H9 (cell line): ENCODE results near the gene OR2AJ1. TPM values are rescaled to one million over a fixed set of nuclear protein-coding genes. Genes with fewer than 3 reads are reported as not detected.

Experiments
- DNase-seq: peaks from one replicate; pipeline ENCODE4 v3.0.0-alpha.2; 2017
- H2AFZ ChIP-seq: one replicate; pipeline ENCODE4 v1.6.1; 2013; ENCODE audit warnings: mild to moderate bottlenecking, low read length, control low read depth, moderate library complexity
- H2AK5ac ChIP-seq: 2 replicates; pipeline ENCODE4 v1.6.1; 2013; ENCODE audit warnings: low read length, control low read depth, mixed read lengths; ENCODE audit not compliant: insufficient read length
- H2BK120ac ChIP-seq: one replicate; pipeline ENCODE4 v1.6.1; 2013; ENCODE audit warnings: low read depth, mild to moderate bottlenecking, low read length, control low read depth, inconsistent platforms; ENCODE audit not compliant: poor library complexity, severe bottlenecking
- H2BK12ac ChIP-seq: 2 replicates; pipeline ENCODE4 v1.6.1; 2013; ENCODE audit warnings: low read length, control low read depth, mixed read lengths, low read depth; ENCODE audit not compliant: insufficient read length
- H2BK15ac ChIP-seq: 2 replicates; pipeline ENCODE4 v1.6.1; 2013; ENCODE audit warnings: low read depth, low read length, control low read depth
- H2BK20ac ChIP-seq: one replicate; pipeline ENCODE4 v1.6.1; 2013; ENCODE audit warnings: low read depth, mild to moderate bottlenecking, low read length, control low read depth, inconsistent platforms; ENCODE audit not compliant: poor library complexity, severe bottlenecking
- H2BK5ac ChIP-seq: 2 replicates; pipeline ENCODE4 v1.6.1; 2013; ENCODE audit warnings: low read length, control low read depth, mixed read lengths; ENCODE audit not compliant: insufficient read length
- H3K14ac ChIP-seq: 2 replicates; pipeline ENCODE4 v1.6.1; 2013; ENCODE audit warnings: low read length, control low read depth; ENCODE audit not compliant: insufficient read depth
- H3K18ac ChIP-seq: 2 replicates; pipeline ENCODE4 v1.6.1; 2013; ENCODE audit warnings: low read depth, mild to moderate bottlenecking, mixed read lengths, low read length, control low read depth; ENCODE audit not compliant: insufficient read length
- H3K23ac ChIP-seq: 2 replicates; pipeline ENCODE4 v1.6.1; 2013; ENCODE audit warnings: low read length, control low read depth, mixed read lengths, low read depth; ENCODE audit not compliant: insufficient read length
- H3K23me2 ChIP-seq: 2 replicates; pipeline ENCODE4 v1.6.1; 2013; ENCODE audit warnings: low read depth, mild to moderate bottlenecking, mixed read lengths, low read length, control low read depth; ENCODE audit not compliant: insufficient read length, poor library complexity, severe bottlenecking
- H3K27ac ChIP-seq: 2 replicates; pipeline ENCODE4 v1.5.1; 2013; ENCODE audit warnings: low read length, control low read depth, mixed read lengths, low read depth; ENCODE audit not compliant: insufficient read length
- H3K27me3 ChIP-seq: 2 replicates; pipeline ENCODE4 v1.6.1; 2013; ENCODE audit warnings: low read length, control low read depth, inconsistent platforms; ENCODE audit not compliant: insufficient read depth
- H3K4ac ChIP-seq: 2 replicates; pipeline ENCODE4 v1.6.1; 2013; ENCODE audit warnings: low read depth, mild to moderate bottlenecking, control low read depth, inconsistent platforms, low read length, moderate library complexity
- H3K4me1 ChIP-seq: 2 replicates; pipeline ENCODE4 v1.6.1; 2013; ENCODE audit warnings: low read length, control low read depth, inconsistent platforms; ENCODE audit not compliant: insufficient read depth
- H3K4me2 ChIP-seq: 2 replicates; pipeline ENCODE4 v1.6.1; 2013; ENCODE audit warnings: low read length, control low read depth, mixed read lengths; ENCODE audit not compliant: insufficient read length, insufficient read depth
- H3K56ac ChIP-seq: 2 replicates; pipeline ENCODE4 v1.6.1; 2013; ENCODE audit warnings: low read depth, mild to moderate bottlenecking, mixed read lengths, low read length, control low read depth; ENCODE audit not compliant: insufficient read length
- H3K79me1 ChIP-seq: 2 replicates; pipeline ENCODE4 v1.6.1; 2013; ENCODE audit warnings: low read depth, mild to moderate bottlenecking, moderate library complexity, low read length, control low read depth, inconsistent platforms; ENCODE audit not compliant: insufficient read depth, poor library complexity, severe bottlenecking
- H3K79me2 ChIP-seq: 2 replicates; pipeline ENCODE4 v1.6.1; 2013; ENCODE audit warnings: low read length, control low read depth, inconsistent platforms; ENCODE audit not compliant: insufficient read depth
- H3K9ac ChIP-seq: 2 replicates; pipeline ENCODE4 v1.6.1; 2013; ENCODE audit warnings: low read length, control low read depth, mixed read lengths; ENCODE audit not compliant: insufficient read length; ENCODE audit errors: extremely low read depth
- H3K9me3 ChIP-seq: one replicate; pipeline ENCODE4 v1.6.1; 2013; ENCODE audit warnings: low read depth, low read length, inconsistent platforms; ENCODE audit not compliant: control insufficient read depth
- H3T11ph ChIP-seq: one replicate; pipeline ENCODE4 v1.6.1; 2013; ENCODE audit warnings: mild to moderate bottlenecking, low read length, control low read depth, inconsistent platforms
- H4K20me1 ChIP-seq: one replicate; pipeline ENCODE4 v1.6.1; 2013; ENCODE audit not compliant: control insufficient read depth, insufficient read length, insufficient read depth
- H4K5ac ChIP-seq: 2 replicates; pipeline ENCODE4 v1.6.1; 2013; ENCODE audit warnings: low read depth, mild to moderate bottlenecking, mixed read lengths, low read length, control low read depth; ENCODE audit not compliant: insufficient read length
- H4K8ac ChIP-seq: replicated peaks from 2 replicates; pipeline ENCODE4 v1.6.1; 2013; ENCODE audit warnings: low read length, control low read depth, mixed read lengths, low read depth; ENCODE audit not compliant: insufficient read length
- H4K91ac ChIP-seq: 2 replicates; pipeline ENCODE4 v1.6.1; 2013; ENCODE audit warnings: low read depth, mild to moderate bottlenecking, moderate library complexity, mixed read lengths, low read length, control low read depth; ENCODE audit not compliant: insufficient read length
- H3K27ac Mint-ChIP-seq, 3 experiments: 2 replicates in 2 of 3; 3 replicates in 1 of 3; pipeline ENCODE4 v1.8.0; 2020 to 2021; ENCODE audit warnings: mixed read lengths in 3 of 3, mild to moderate bottlenecking in 1 of 3, moderate library complexity in 1 of 3
- H3K27me3 Mint-ChIP-seq: 2 replicates; pipeline ENCODE4 v1.8.0; 2021; ENCODE audit warnings: low read depth, mild to moderate bottlenecking, moderate library complexity, mixed read lengths
- H3K36me3 Mint-ChIP-seq, 3 experiments: 2 replicates in 2 of 3; 3 replicates in 1 of 3; pipeline ENCODE4 v1.8.0; 2020 to 2021; ENCODE audit warnings: low read depth in 3 of 3, mixed read lengths in 3 of 3; ENCODE audit not compliant: insufficient read depth in 1 of 3
- H3K4me1 Mint-ChIP-seq, 2 experiments: 2 replicates each; pipeline ENCODE4 v1.8.0; 2020; ENCODE audit warnings: mixed read lengths in 2 of 2
- H3K4me3 Mint-ChIP-seq, 2 experiments: 2 replicates in 1 of 2; 3 replicates in 1 of 2; pipeline ENCODE4 v1.8.0; 2020 to 2021; ENCODE audit warnings: mild to moderate bottlenecking in 2 of 2, mixed read lengths in 2 of 2, moderate library complexity in 1 of 2
- H3K9me3 Mint-ChIP-seq, 2 experiments: 2 replicates in 1 of 2; 3 replicates in 1 of 2; pipeline ENCODE4 v1.8.0; 2020; ENCODE audit warnings: mild to moderate bottlenecking in 2 of 2, mixed read lengths in 2 of 2, moderate library complexity in 1 of 2
- whole genome bisulfite sequencing: extraction: QIAGEN DNeasy Blood & Tissue Kit; methylation state at CpG from one replicate; pipeline ENCODE4 v1.1.7; 2013; ENCODE audit warnings: missing lambda C conversion rate, low lambda C conversion rate, mixed read lengths; ENCODE audit not compliant: insufficient read length; ENCODE audit errors: extremely low coverage; 5-methylcytosine and 5-hydroxymethylcytosine counted together
- total RNA-seq: library from RNA; stranded (reverse); gene quantifications from 2 replicates; pipeline ENCODE4 v1.2.1, GENCODE V29; 2021
- TF ChIP-seq, protein P1 (sequence below): fragments of 200-600 bp; sonication (generic); conservative IDR thresholded peaks from 3 replicates; pipeline ENCODE4 v1.8.0; 2021; ENCODE audit warnings: antibody characterized with exemption, mild to moderate bottlenecking

Gene OR2AJ1
- total RNA-seq, 1 experiment from 2014 or later: not detected

DNA sequence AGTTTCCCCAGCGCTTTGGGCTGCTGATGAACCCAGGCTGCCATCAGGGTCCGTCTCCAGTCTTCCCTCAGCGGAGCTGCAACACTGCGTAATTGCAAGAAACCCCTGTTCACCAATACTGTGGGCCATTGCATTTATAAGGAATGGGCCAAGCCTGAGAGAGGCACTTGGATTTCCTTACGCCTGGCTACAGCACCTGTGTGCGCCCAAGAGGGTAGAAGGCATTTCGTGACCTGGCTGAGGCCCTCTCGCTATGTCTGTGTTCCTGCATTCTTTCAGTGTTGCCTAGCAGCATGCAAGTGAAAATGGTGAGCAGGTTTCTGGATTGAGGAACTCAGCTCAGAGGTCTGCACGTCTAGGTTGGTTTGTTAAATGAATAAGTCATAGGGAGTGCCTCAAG is 41.3 kb upstream of the OR2AJ1 start:
- Mint-ChIP-seq H3K27me3 (no peaks in the 10 kb centered on the region), H3K36me3 (peaks cover 0 to 5% (median 0%) of the 10 kb centered on the region in 3 experiments; a peak in 3 of 7 replicates)

More for the DNA sequence above, 41.3 kb upstream of the OR2AJ1 start:
- Mint-ChIP-seq H3K27ac (no peak overlapping the region), H3K4me1 (peaks cover 0 to 3% of the 10 kb centered on the region in 2 experiments; a peak in 2 of 4 replicates), H3K9me3 (peaks cover 46 to 54% of the 10 kb centered on the region in 2 experiments), H3K4me3 (no peak overlapping the region)
- Histone ChIP-seq H4K8ac (no peak overlapping the region), H4K20me1 (no peaks in the 10 kb centered on the region), H2BK120ac (no peak overlapping the region), H3K9me3 (peaks cover 7% of the 10 kb centered on the region), H3K14ac (no peak overlapping the region), H4K5ac (no peak overlapping the region), H3T11ph (no peak overlapping the region), H3K23me2 (no peaks in the 10 kb centered on the region), H3K27ac (no peak overlapping the region), H3K4ac (no peak overlapping the region), H3K79me2 (no peaks in the 10 kb centered on the region), H3K4me2 (no peak overlapping the region), H2BK5ac (no peak overlapping the region), H3K56ac (no peak overlapping the region), H3K4me1 (no peaks in the 10 kb centered on the region), H3K27me3 (no peaks in the 10 kb centered on the region), H3K23ac (no peak overlapping the region), H4K91ac (no peak overlapping the region), H2BK15ac (no peak overlapping the region), H2AFZ (no peak overlapping the region), H2BK12ac (no peak overlapping the region), H2AK5ac (no peak overlapping the region), H3K18ac (no peak overlapping the region), H3K79me1 (no peaks in the 10 kb centered on the region), H3K9ac (no peak overlapping the region), H2BK20ac (no peak overlapping the region)
- no peak for DNase-seq
- no CpG with 5 or more reads among the region's 9 CpGs for WGBS
- TF ChIP-seq, protein P1, sequence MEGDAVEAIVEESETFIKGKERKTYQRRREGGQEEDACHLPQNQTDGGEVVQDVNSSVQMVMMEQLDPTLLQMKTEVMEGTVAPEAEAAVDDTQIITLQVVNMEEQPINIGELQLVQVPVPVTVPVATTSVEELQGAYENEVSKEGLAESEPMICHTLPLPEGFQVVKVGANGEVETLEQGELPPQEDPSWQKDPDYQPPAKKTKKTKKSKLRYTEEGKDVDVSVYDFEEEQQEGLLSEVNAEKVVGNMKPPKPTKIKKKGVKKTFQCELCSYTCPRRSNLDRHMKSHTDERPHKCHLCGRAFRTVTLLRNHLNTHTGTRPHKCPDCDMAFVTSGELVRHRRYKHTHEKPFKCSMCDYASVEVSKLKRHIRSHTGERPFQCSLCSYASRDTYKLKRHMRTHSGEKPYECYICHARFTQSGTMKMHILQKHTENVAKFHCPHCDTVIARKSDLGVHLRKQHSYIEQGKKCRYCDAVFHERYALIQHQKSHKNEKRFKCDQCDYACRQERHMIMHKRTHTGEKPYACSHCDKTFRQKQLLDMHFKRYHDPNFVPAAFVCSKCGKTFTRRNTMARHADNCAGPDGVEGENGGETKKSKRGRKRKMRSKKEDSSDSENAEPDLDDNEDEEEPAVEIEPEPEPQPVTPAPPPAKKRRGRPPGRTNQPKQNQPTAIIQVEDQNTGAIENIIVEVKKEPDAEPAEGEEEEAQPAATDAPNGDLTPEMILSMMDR: no peak
